Liver (tissue), 9 donors: ENCODE measurements around the gene THAP4. TPM values are rescaled to one million over a fixed set of nuclear protein-coding genes. Genes with fewer than 3 reads are reported as not detected.

ENCODE experiments used
- DNase-seq: peaks from one replicate; pipeline ENCODE4 v3.0.0-alpha.2; 2017; ENCODE audit warnings: low spot score
- H3K27ac ChIP-seq, 2 donors: one replicate each; pipeline ENCODE4 v1.7.0; 2013; ENCODE audit warnings: inconsistent platforms in 2 of 2, low read length in 2 of 2, control low read depth in 1 of 2, low read depth in 1 of 2, mild to moderate bottlenecking in 1 of 2
- H3K27me3 ChIP-seq, 4 donors: one replicate each; pipeline versions ENCODE4 v1.6.1 to v1.7.0; 2013; ENCODE audit warnings: low read length in 3 of 4, inconsistent platforms in 1 of 4, mild to moderate bottlenecking in 1 of 4, moderate library complexity in 1 of 4; ENCODE audit not compliant: control insufficient read depth in 4 of 4, insufficient read depth in 4 of 4
- H3K36me3 ChIP-seq, 4 donors: one replicate each; pipeline versions ENCODE4 v1.6.1 to v1.7.0; 2013; ENCODE audit warnings: low read length in 3 of 4, mild to moderate bottlenecking in 3 of 4, low read depth in 1 of 4, moderate library complexity in 1 of 4; ENCODE audit not compliant: control insufficient read depth in 4 of 4, insufficient read depth in 3 of 4
- H3K4me1 ChIP-seq, 4 donors: one replicate each; pipeline versions ENCODE4 v1.6.1 to v1.7.0; 2013; ENCODE audit warnings: low read length in 3 of 4, mild to moderate bottlenecking in 3 of 4, moderate library complexity in 1 of 4; ENCODE audit not compliant: control insufficient read depth in 4 of 4, insufficient read depth in 4 of 4
- H3K4me3 ChIP-seq, 3 donors: one replicate each; pipeline versions ENCODE4 v1.6.1 to v1.7.0; 2013; ENCODE audit warnings: low read length in 3 of 3, control low read depth in 1 of 3, low read depth in 1 of 3, mild to moderate bottlenecking in 1 of 3
- H3K9ac ChIP-seq, 2 donors: one replicate each; pipeline ENCODE4 v1.7.0; 2013; ENCODE audit warnings: low read length in 2 of 2, mild to moderate bottlenecking in 2 of 2, moderate library complexity in 2 of 2, control low read depth in 1 of 2, low read depth in 1 of 2
- H3K9me3 ChIP-seq, 4 donors: one replicate each; pipeline versions ENCODE4 v1.6.1 to v1.7.0; 2013; ENCODE audit warnings: low read length in 3 of 4; ENCODE audit not compliant: control insufficient read depth in 4 of 4
- ATF3 ChIP-seq: IDR thresholded peaks from 2 replicates; pipeline ENCODE4 v1.6.1; 2016; ENCODE audit warnings: antibody characterized with exemption
- CTCF ChIP-seq: fragments of 150-350 bp; IDR thresholded peaks from 2 replicates; pipeline ENCODE4 v1.5.1; 2017; ENCODE audit warnings: improper control_type of control experiment, low read depth, low read length; ENCODE audit not compliant: missing input control
- EGR1 ChIP-seq, 2 donors: IDR thresholded peaks; 2 replicates each; pipeline ENCODE4 v1.6.1; 2016 to 2018; ENCODE audit warnings: antibody characterized with exemption in 2 of 2, low read depth in 2 of 2
- FOXA1 ChIP-seq: IDR thresholded peaks from 2 replicates; pipeline ENCODE4 v1.6.1; 2016; ENCODE audit warnings: antibody characterized with exemption
- FOXA2 ChIP-seq: IDR thresholded peaks from 2 replicates; pipeline ENCODE4 v1.6.1; 2016; ENCODE audit warnings: antibody characterized with exemption
- HNF4A ChIP-seq, 2 donors: conservative IDR thresholded peaks; 2 replicates each; pipeline ENCODE4 v1.6.1; 2016; ENCODE audit warnings: antibody characterized with exemption in 2 of 2, mild to moderate bottlenecking in 2 of 2
- HNF4G ChIP-seq: IDR thresholded peaks from 2 replicates; pipeline ENCODE4 v1.6.1; 2016; ENCODE audit warnings: antibody characterized with exemption
- JUND ChIP-seq, 2 donors: IDR thresholded peaks; 2 replicates each; pipeline ENCODE4 v1.6.1; 2016; ENCODE audit warnings: antibody characterized with exemption in 2 of 2
- MAX ChIP-seq: IDR thresholded peaks from 2 replicates; pipeline ENCODE4 v1.6.1; 2016; ENCODE audit warnings: antibody characterized with exemption
- NR2F2 ChIP-seq: IDR thresholded peaks from 2 replicates; pipeline ENCODE4 v1.6.1; 2016; ENCODE audit warnings: antibody characterized with exemption
- RAD21 ChIP-seq, 2 donors: IDR thresholded peaks; 2 replicates each; pipeline ENCODE4 v1.6.1; 2016; ENCODE audit warnings: antibody characterized with exemption in 2 of 2, mild to moderate bottlenecking in 2 of 2
- REST ChIP-seq: IDR thresholded peaks from 2 replicates; pipeline ENCODE4 v1.6.1; 2016; ENCODE audit warnings: antibody characterized with exemption, mild to moderate bottlenecking
- RXRA ChIP-seq, 2 donors: IDR thresholded peaks; 2 replicates each; pipeline ENCODE4 v1.6.1; 2017 to 2018; ENCODE audit warnings: antibody characterized with exemption in 2 of 2, mild to moderate bottlenecking in 1 of 2
- TAF1 ChIP-seq: conservative IDR thresholded peaks from 2 replicates; pipeline ENCODE4 v1.6.1; 2016; ENCODE audit warnings: antibody characterized with exemption, mild to moderate bottlenecking
- YY1 ChIP-seq: IDR thresholded peaks from 2 replicates; pipeline ENCODE4 v1.6.1; 2016; ENCODE audit warnings: antibody characterized with exemption, mild to moderate bottlenecking
- ZBTB33 ChIP-seq: IDR thresholded peaks from 2 replicates; pipeline ENCODE4 v1.6.1; 2016; ENCODE audit warnings: antibody characterized with exemption
- WGBS: extraction: QIAGEN DNeasy Blood & Tissue Kit; methylation state at CpG from one replicate; pipeline ENCODE4 v1.1.7; 2013; 5-methylcytosine and 5-hydroxymethylcytosine counted together
- polyA plus RNA-seq, 2 donors: library from polyadenylated mRNA; stranded (reverse) in 1 of 2; unstranded in 1 of 2; fragments of 200-250 nt in 1 of 2; fragments of >200 nt in 1 of 2; fragmentation: Nextera tagmentation in 1 of 2; extraction: Ambion mirVana in 1 of 2; gene quantifications; one replicate each; pipeline versions ENCODE4 v1.2.1 to v1.2.3, GENCODE V29; 2013 to 2015
- total RNA-seq, 2 donors: library from RNA; depleted of rRNA; stranded (reverse); fragments of >200 nt; gene quantifications; one replicate each; pipeline ENCODE4 v1.2.3, GENCODE V29; 2014
- donor health status: healthy.
- donor health status: healthy.
- donor health status: healthy.
- donor health status: healthy.
- donor health status: healthy.

Gene THAP4
- total and polyA plus RNA-seq, 4 donors = 16.8 to 33.1 (median 22.7) TPM

GRCh38 chr2:241551599-241551997 lies 85.4 kb downstream of the THAP4 start:
- TF ChIP-seq NR2F2 (no peak), REST (no peak), JUND (IDR thresholded peaks at IDR 0.05) (no peak), TAF1 (no peak), FOXA2 (no peak), RXRA (IDR thresholded peaks at IDR 0.05) (no peak), MAX (no peak), EGR1 (IDR thresholded peaks at IDR 0.05; ENCODE audit: low read depth in 2 of 2) (no peak), YY1 (no peak), HNF4G (no peak), ZBTB33 (no peak), FOXA1 (no peak), CTCF (no peak), HNF4A (conservative IDR thresholded peaks at IDR 0.05) (no peak), ATF3 (no peak), RAD21 (IDR thresholded peaks at IDR 0.05) (no peak)
- no peak for DNase-seq
- Histone ChIP-seq H3K4me3 (no peak overlapping the region), H3K36me3 (peaks cover 0 to 3% (median 0%) of the 10 kb centered on the region in 4 donors), H3K27me3 (no peaks in the 10 kb centered on the region), H3K9ac (no peak overlapping the region), H3K9me3 (no peaks in the 10 kb centered on the region), H3K4me1 (peaks cover 18 to 36% (median 32%) of the 10 kb centered on the region in 4 donors), H3K27ac (no peak overlapping the region)
- 83% methylated on average over 12 of the region's 12 CpGs for WGBS
